Measurements from ENCODE around the gene PRKD2. TPM values are rescaled to one million over a fixed set of nuclear protein-coding genes. Genes with fewer than 3 reads are reported as not detected.

PRKD2 gene
- total RNA-seq, 1 experiment from 2014 or later, result 29.4 TPM

- Histone ChIP-seq H3K4me3 (ENCODE audit: insufficient read depth, low read depth, low read length) (no peak overlapping the region), H3K36me3 (replicated peaks; ENCODE audit: control insufficient read depth, insufficient read depth, low read length) (peaks cover 57% of the 10 kb centered on the region), H3K27me3 (ENCODE audit: control insufficient read depth, insufficient read depth, low read length) (no peaks in the 10 kb centered on the region)
- peak; percentile 32 for DNase-seq
Observed at GRCh38 chr19:46723471-46723870, 6.6 kb upstream of the PRKD2 start.

GRCh38 chr19:46723023-46723461, 6.1 kb upstream of the PRKD2 start:
- Histone ChIP-seq H3K36me3 (replicated peaks; ENCODE audit: control insufficient read depth, insufficient read depth, low read length) (peaks cover 54% of the 10 kb centered on the region), H3K4me3 (ENCODE audit: insufficient read depth, low read depth, low read length) (no peak overlapping the region), H3K27me3 (ENCODE audit: control insufficient read depth, insufficient read depth, low read length) (no peaks in the 10 kb centered on the region)
- DNase-seq, result peak; percentile 55

DNA sequence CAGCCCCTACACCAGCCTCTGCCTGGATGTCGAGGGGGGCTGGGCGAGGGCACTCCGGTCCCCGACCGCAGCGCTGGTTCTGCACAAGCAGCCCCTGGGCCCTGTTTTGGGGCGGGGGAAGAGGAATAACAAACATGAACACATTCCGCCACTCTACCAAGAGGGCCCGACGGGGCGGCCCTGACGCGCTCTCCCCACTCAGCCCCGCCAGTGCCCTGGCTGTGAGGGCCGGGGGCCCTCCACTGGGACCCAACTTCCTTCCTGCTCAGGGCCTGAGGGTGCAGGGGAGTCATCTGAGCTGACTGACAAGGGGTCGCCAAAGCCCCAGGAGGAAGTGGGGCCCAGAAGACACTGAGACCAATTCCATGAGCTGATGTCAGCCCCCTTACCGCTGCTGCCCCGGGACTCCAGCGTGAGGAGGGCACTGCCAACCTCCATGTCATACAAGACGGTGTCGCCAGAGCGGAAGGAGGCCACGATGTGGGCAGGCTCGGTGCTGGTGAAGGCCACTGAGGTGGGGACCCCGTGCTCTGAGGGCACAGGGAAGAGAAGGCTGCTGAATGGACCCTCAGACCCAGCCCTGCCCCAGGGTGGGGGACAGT, 5.6 kb upstream of the PRKD2 start:
- no peak overlapping the region for H3K4me3 ChIP-seq (ENCODE audit: insufficient read depth, low read depth, low read length)
- H3K36me3 ChIP-seq (replicated peaks; ENCODE audit: control insufficient read depth, insufficient read depth, low read length), result peaks cover 52% of the 10 kb centered on the region
- H3K27me3 ChIP-seq (ENCODE audit: control insufficient read depth, insufficient read depth, low read length), result no peaks in the 10 kb centered on the region
- peak; percentile 53 for DNase-seq

GRCh38 chr19:46722004-46722380, 5.1 kb upstream of the PRKD2 start:
- no peak for DNase-seq
- Histone ChIP-seq H3K27me3 (ENCODE audit: control insufficient read depth, insufficient read depth, low read length) (no peaks in the 10 kb centered on the region), H3K36me3 (replicated peaks; ENCODE audit: control insufficient read depth, insufficient read depth, low read length) (peaks cover 49% of the 10 kb centered on the region), H3K4me3 (ENCODE audit: insufficient read depth, low read depth, low read length) (no peak overlapping the region)

- Histone ChIP-seq H3K36me3 (replicated peaks; ENCODE audit: control insufficient read depth, insufficient read depth, low read length) (peaks cover 44% of the 10 kb centered on the region), H3K4me3 (ENCODE audit: insufficient read depth, low read depth, low read length) (no peak overlapping the region), H3K27me3 (ENCODE audit: control insufficient read depth, insufficient read depth, low read length) (no peaks in the 10 kb centered on the region)
- DNase-seq, result peak; percentile 93
Observed at GRCh38 chr19:46721269-46722003, 4.5 kb upstream of the PRKD2 start.

DNA sequence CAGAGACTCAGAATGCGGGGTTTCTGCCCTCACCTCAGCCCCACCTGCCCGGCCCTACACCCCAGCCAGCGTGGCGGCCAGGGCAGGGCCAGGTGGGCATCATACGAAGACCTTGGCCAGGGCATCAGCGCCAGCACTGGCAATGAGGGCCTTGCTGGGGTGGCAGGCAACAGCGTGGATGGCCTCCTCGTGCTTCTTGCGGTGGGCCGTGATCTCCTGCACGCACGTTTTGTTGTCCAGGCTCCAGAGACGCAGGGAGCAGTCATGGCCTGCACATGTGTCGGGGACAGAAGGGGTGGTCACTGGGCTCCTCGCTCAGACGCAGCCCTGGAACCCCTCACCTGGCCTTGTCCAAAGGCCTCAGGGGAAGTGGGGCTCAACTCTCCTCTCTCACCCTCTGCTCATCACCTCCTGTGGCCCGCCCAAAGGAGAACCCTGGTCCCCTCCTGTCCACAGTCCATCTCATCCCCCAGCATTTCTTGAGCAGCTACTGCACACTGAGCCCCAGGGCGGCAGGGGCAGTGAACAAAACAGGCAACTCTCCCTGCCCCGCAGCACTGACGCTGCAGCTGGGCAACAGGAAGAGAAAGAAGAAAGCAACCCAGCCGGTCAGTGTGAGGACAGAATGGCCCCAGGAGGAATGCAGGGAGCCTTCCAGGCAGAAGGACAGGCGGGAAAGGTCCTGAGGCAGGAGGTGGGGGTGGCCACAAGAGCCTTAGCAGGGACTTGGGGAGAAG, 3.8 kb upstream of the PRKD2 start:
- Histone ChIP-seq H3K4me3 (ENCODE audit: insufficient read depth, low read depth, low read length) (no peak overlapping the region), H3K27me3 (ENCODE audit: control insufficient read depth, insufficient read depth, low read length) (no peaks in the 10 kb centered on the region), H3K36me3 (replicated peaks; ENCODE audit: control insufficient read depth, insufficient read depth, low read length) (peaks cover 37% of the 10 kb centered on the region)
- peak; percentile 31 for DNase-seq

DNA sequence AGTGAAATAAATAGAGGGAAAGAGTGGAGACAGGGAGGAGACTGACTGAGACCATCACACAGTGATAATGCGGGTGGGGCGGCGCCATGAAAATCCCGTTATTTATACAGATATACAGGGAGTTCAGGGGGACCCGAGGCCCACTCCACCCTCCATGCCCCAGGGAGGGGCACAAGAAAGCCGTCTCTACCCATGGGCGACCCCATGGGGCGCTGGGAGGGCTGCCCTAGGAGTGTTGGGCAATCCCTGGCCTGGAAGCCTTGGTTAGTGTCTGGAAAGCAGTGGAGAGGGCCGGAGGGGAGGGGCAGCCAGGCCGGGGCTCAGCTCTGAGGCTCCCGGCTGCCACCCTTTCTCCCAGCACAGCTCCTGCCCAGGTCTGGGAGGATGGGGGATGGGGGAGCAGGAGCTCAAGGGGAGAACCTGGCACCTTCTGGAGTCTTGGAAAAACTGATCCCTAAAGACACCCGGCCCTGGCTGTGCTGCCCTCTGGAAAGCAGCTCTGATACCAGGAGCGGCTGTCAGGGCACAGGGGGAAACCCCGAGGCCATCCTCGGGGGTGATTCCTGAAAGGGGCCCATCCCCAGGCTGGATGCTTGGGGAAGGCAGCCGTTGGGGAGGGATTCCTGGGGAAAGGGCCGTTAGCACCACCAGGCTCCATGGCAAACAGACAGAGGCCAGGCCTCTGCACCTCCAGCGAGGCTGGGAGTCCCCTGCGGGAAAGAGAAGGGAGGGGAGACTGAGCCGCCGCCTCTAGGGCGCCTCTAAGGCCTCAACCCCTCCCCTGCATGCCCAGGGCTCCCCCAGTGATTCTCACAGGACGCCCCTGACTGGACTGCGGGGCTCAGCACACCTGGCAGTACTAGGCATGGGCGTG, 3.0 kb upstream of the PRKD2 start:
- H3K36me3 ChIP-seq (replicated peaks; ENCODE audit: control insufficient read depth, insufficient read depth, low read length), result peaks cover 31% of the 10 kb centered on the region
- peak; percentile 60 for DNase-seq
- no peaks in the 10 kb centered on the region for H3K27me3 ChIP-seq (ENCODE audit: control insufficient read depth, insufficient read depth, low read length)
- no peak overlapping the region for H3K4me3 ChIP-seq (ENCODE audit: insufficient read depth, low read depth, low read length)

GRCh38 chr19:46718934-46719622, 2.2 kb upstream of the PRKD2 start:
- Histone ChIP-seq H3K27me3 (ENCODE audit: control insufficient read depth, insufficient read depth, low read length) (no peaks in the 10 kb centered on the region), H3K4me3 (ENCODE audit: insufficient read depth, low read depth, low read length) (no peak overlapping the region), H3K36me3 (replicated peaks; ENCODE audit: control insufficient read depth, insufficient read depth, low read length) (peaks cover 24% of the 10 kb centered on the region)
- peak; percentile 53 for DNase-seq

GRCh38 chr19:46718157-46718933, 1.4 kb upstream of the PRKD2 start:
- peak; percentile 86 for DNase-seq
- Histone ChIP-seq H3K36me3 (replicated peaks; ENCODE audit: control insufficient read depth, insufficient read depth, low read length) (peaks cover 20% of the 10 kb centered on the region), H3K4me3 (ENCODE audit: insufficient read depth, low read depth, low read length) (no peak overlapping the region; the same call in 1 of the 2 replicates), H3K27me3 (ENCODE audit: control insufficient read depth, insufficient read depth, low read length) (no peaks in the 10 kb centered on the region)

GRCh38 chr19:46717716-46718143, 816 bp upstream of the PRKD2 start:
- Histone ChIP-seq H3K27me3 (ENCODE audit: control insufficient read depth, insufficient read depth, low read length) (no peaks in the 10 kb centered on the region), H3K4me3 (ENCODE audit: insufficient read depth, low read depth, low read length) (peak overlapping the region; percentile 57), H3K36me3 (replicated peaks; ENCODE audit: control insufficient read depth, insufficient read depth, low read length) (peaks cover 18% of the 10 kb centered on the region)
- no peak for DNase-seq

DNA sequence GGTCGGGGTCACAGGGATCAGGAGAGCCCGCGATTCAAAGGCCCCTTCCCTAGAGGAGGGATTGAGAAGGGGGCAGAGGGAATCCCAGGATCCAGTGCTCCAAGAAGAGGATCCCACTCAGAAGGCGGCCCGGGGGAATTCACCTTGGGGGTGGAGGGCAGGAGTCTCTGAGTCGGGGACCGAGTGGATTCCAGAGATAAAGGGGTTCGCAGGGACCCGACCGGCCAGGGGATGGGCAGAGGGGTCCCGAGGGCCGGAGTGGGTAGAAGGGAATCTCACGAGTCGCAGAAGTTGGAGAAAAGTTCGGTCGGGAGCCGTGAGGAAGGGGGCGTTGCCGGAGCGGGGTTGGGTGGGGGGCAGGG, 261 bp downstream of the PRKD2 start:
- Histone ChIP-seq H3K4me3 (ENCODE audit: insufficient read depth, low read depth, low read length) (peak overlapping the region; percentile 77), H3K27me3 (ENCODE audit: control insufficient read depth, insufficient read depth, low read length) (no peaks in the 10 kb centered on the region), H3K36me3 (replicated peaks; ENCODE audit: control insufficient read depth, insufficient read depth, low read length) (peaks cover 10% of the 10 kb centered on the region)
- no peak for DNase-seq

DNA sequence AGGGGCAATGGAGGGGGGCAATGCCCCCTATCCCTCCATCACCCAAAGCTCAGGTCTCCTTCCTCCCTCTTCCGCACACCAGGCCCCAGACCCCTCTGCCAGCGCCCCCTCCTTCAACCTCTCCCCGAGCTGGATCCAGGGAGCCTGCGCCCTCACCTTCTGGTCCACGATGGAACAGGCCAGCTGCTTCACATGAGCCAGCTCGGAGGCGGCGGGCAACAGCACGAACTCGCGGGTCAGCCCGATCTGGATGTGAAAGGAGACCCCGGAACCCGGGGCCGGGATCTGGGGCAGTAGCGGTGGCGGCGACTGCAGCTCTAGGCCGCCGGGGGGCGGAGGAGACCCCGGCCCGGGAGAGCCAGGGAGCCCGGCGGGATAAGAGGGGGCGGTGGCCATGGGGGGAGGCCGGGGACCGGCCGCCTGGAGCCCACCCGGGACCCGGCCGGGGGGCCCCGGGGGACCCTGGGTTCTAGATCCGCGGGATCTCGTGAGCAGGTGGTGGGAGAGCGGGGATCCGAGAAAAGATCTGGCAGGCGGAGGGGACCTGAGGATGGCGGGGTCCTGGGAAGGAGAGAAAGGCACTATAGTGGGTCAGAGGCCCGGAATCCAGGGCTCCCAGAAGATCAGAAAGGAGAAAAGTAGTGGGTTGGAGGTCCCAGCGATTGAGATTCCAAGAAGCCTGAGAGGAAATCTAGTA, 791 bp downstream of the PRKD2 start:
- no peaks in the 10 kb centered on the region for H3K27me3 ChIP-seq (ENCODE audit: control insufficient read depth, insufficient read depth, low read length)
- peaks cover 8% of the 10 kb centered on the region for H3K36me3 ChIP-seq (replicated peaks; ENCODE audit: control insufficient read depth, insufficient read depth, low read length)
- DNase-seq, result peak; percentile 91
- peak overlapping the region; percentile 77 for H3K4me3 ChIP-seq (ENCODE audit: insufficient read depth, low read depth, low read length)

- peak; percentile 66 for DNase-seq
Observed at GRCh38 chr19:46715620-46715974, 1.3 kb downstream of the PRKD2 start.

More at GRCh38 chr19:46715620-46715974, 1.3 kb downstream of the PRKD2 start:
- H3K4me3 ChIP-seq (ENCODE audit: insufficient read depth, low read depth, low read length), result peak overlapping the region; percentile 77
- H3K27me3 ChIP-seq (ENCODE audit: control insufficient read depth, insufficient read depth, low read length), result no peaks in the 10 kb centered on the region
- H3K36me3 ChIP-seq (replicated peaks; ENCODE audit: control insufficient read depth, insufficient read depth, low read length), result peaks cover 3% of the 10 kb centered on the region
